ENCODE measurements around the gene TMEM248.

- no peak for TF ChIP-seq CTCF (IDR thresholded peaks at IDR 0.05)
- TF ChIP-seq POLR2A (IDR thresholded peaks at IDR 0.05) = no peak
- TF ChIP-seq POLR2AphosphoS5 (IDR thresholded peaks at IDR 0.05) = no peak
Observed at GRCh38 chr7:66920256-66920655, 769 bp upstream of the TMEM248 start.
